Lower leg skin (tissue), 4 donors: Measurements from ENCODE around the gene PCCA. TPM values are rescaled to one million over a fixed set of nuclear protein-coding genes. Genes with fewer than 3 reads are reported as not detected.

ENCODE experiments used
- DNase-seq, 2 donors: peaks; one replicate each; pipeline ENCODE4 v3.0.0-alpha.2; 2019; ENCODE audit warnings: low spot score in 2 of 2
- H3K4me3 ChIP-seq: fragments of 200-600 bp; sonication (generic); 2 replicates; pipeline ENCODE4 v1.5.1; 2017; ENCODE audit warnings: mild to moderate bottlenecking, low read depth; ENCODE audit not compliant: poor library complexity, severe bottlenecking
- POLR2A ChIP-seq, 2 donors: fragments of 450-650 bp; IDR thresholded peaks; one replicate each; pipeline ENCODE4 v1.6.1; 2016 to 2017; ENCODE audit warnings: antibody characterized with exemption in 2 of 2, mild to moderate bottlenecking in 1 of 2, moderate library complexity in 1 of 2
- WGBS, 2 donors: methylation state at CpG; one replicate each; pipeline ENCODE4 v1.1.5; 2018; 5-methylcytosine and 5-hydroxymethylcytosine counted together
- intact Hi-C: fragments of 100-400 bp; cut with DNase I; formaldehyde crosslinking; loops from one replicate; pipeline ENCODE4 v1.15.0; 2023; ENCODE audit warnings: low total_unique reads
- total RNA-seq, 4 donors: library from RNA; depleted of rRNA; stranded (reverse); fragments of >200 nt; gene quantifications; one replicate each; pipeline ENCODE4 v1.1.0, GENCODE V29; 2016
- TF ChIP-seq, protein P1 (sequence below), 3 donors: fragments of 450-650 bp; IDR thresholded peaks; one replicate each; pipeline ENCODE4 v1.5.1; 2016; ENCODE audit warnings: antibody characterized with exemption in 3 of 3, mild to moderate bottlenecking in 3 of 3, moderate library complexity in 2 of 3

Gene PCCA
- total RNA-seq, 4 donors from 2014 or later: 24.3 to 34.2 (median 26.2) TPM

- intact Hi-C loops: no loop called here
- no peak overlapping the region for H3K4me3 ChIP-seq
- DNase-seq: no peak
- TF ChIP-seq POLR2A (IDR thresholded peaks at IDR 0.05): no peak
- WGBS, 2 donors: 90 to 95% methylated on average over 6 of the region's 6 CpGs
These were observed 307.9 kb downstream of the PCCA start for GRCh38 chr13:100396776-100397175.

- TF ChIP-seq POLR2A (IDR thresholded peaks at IDR 0.05): no peak
- TF ChIP-seq, protein P1, sequence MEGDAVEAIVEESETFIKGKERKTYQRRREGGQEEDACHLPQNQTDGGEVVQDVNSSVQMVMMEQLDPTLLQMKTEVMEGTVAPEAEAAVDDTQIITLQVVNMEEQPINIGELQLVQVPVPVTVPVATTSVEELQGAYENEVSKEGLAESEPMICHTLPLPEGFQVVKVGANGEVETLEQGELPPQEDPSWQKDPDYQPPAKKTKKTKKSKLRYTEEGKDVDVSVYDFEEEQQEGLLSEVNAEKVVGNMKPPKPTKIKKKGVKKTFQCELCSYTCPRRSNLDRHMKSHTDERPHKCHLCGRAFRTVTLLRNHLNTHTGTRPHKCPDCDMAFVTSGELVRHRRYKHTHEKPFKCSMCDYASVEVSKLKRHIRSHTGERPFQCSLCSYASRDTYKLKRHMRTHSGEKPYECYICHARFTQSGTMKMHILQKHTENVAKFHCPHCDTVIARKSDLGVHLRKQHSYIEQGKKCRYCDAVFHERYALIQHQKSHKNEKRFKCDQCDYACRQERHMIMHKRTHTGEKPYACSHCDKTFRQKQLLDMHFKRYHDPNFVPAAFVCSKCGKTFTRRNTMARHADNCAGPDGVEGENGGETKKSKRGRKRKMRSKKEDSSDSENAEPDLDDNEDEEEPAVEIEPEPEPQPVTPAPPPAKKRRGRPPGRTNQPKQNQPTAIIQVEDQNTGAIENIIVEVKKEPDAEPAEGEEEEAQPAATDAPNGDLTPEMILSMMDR (IDR thresholded peaks at IDR 0.05): no peak
- no peak overlapping the region for H3K4me3 ChIP-seq
- 87% methylated on average over 4 of the region's 4 CpGs for WGBS, 2 donors
- intact Hi-C loops: no loop called here
- DNase-seq: no peak
These were observed 308.7 kb downstream of the PCCA start for GRCh38 chr13:100397627-100398026.

DNA sequence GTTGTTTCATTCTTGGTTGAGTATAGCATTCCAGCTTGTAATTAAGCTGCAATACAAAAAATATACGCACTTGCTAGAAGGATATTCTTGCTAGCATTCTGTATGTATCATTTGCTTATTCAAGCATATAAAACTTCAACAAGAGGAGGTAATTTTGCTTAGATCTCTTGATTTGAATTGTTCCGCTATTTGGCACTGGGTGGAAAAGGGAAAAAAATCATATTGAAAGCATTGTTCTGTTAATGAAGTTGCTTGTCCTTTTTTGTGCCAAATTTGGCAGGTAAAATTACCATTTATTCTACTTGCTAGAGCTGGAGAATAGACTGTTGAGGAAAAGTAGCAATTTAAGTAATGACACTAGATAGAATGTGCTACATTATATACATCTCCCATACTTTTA is 309.5 kb downstream of the PCCA start:
- intact Hi-C loops: no loop called here
- TF ChIP-seq POLR2A (IDR thresholded peaks at IDR 0.05): no peak
- TF ChIP-seq, protein P1 (IDR thresholded peaks at IDR 0.05): no peak
- whole genome bisulfite sequencing, 2 donors: 69 to 89% methylated on average over 2 of the region's 2 CpGs
- no peak for DNase-seq
- H3K4me3 ChIP-seq: no peak overlapping the region

DNA sequence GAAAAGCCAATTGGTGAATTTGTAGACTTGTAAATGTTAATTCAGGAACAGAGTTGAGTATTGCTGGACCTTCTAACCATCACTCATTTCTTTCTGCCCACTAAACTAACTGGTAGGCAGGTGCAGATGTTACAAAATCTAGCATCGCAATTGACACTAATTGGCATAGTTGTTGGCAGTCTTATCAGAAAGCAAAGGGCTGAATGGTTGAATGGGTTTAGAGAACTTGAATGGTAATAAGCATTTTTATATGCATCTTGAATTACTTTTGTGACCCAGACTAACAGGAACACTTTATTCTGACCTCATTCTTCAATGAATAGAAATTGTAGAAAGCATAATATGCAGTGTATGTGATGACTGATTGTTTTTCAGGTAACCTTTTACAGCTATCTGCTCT is 310.6 kb downstream of the PCCA start:
- no peak for DNase-seq
- no peak overlapping the region for H3K4me3 ChIP-seq
- WGBS, 2 donors: 85 to 97% methylated on average over 1 of the region's 1 CpG
- intact Hi-C loops: no loop called here
- no peak for TF ChIP-seq POLR2A (IDR thresholded peaks at IDR 0.05)
- TF ChIP-seq, protein P1 (IDR thresholded peaks at IDR 0.05): no peak

- no peak for DNase-seq
- H3K4me3 ChIP-seq: no peak overlapping the region
- TF ChIP-seq, protein P1 (IDR thresholded peaks at IDR 0.05): no peak
- TF ChIP-seq POLR2A (IDR thresholded peaks at IDR 0.05): no peak
- 86 to 93% methylated on average over 6 of the region's 6 CpGs for WGBS, 2 donors
- intact Hi-C loops: no loop called here
These were observed 314.8 kb downstream of the PCCA start for GRCh38 chr13:100403675-100404074.

DNA sequence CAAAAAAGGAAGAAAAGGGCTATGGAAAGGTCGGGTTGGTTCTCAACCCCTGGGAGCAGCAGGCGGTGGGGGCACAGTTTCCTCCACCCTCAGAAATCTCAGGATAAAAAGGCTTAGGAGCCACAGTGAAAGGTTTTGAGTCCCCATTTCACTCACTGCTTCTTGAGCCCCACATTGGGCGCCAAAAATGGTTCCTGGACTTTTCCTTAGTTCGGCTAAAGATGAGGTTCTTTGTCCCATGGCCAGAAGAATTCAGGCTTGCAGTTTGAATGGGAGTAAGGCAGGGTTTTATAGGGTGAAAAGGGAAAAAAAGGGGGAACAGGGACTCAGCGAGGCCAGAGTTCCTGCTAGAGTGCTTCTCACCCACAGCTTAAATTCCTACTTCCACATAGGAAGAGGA is 320.2 kb downstream of the PCCA start:
- intact Hi-C loops: no loop called here
- DNase-seq: no peak
- no peak overlapping the region for H3K4me3 ChIP-seq
- TF ChIP-seq POLR2A (IDR thresholded peaks at IDR 0.05): no peak
- TF ChIP-seq, protein P1 (IDR thresholded peaks at IDR 0.05): no peak
- 98% methylated on average over 5 of the region's 5 CpGs for WGBS, 2 donors
